ENCODE data around the gene MOGAT2. TPM values are rescaled to one million over a fixed set of nuclear protein-coding genes. Genes with fewer than 3 reads are reported as not detected.

The MOGAT2 gene
- total and polyA plus RNA-seq, 2 of the 13 experiments (the other 11 are each of a cell fraction or from before 2014, with no cell fraction given): 27.2 to 27.8 TPM

- Histone ChIP-seq H3K4me1 (ENCODE audit: insufficient read depth, low read length) (peaks cover 85% of the 10 kb centered on the region), H2AFZ (ENCODE audit: low read length) (peak overlapping the region; percentile 60), H3K36me3 (replicated peaks in 1 of 2; ENCODE audit: control insufficient read depth in 1 of 2, insufficient read depth in 2 of 2, low read length in 2 of 2) (no peaks in the 10 kb centered on the region; a peak in 1 of 5 replicates), H3K9ac (ENCODE audit: insufficient read depth, low read depth, low read length) (peak overlapping the region; percentile 67), H3K4me3 (replicated peaks in 1 of 3; ENCODE audit: insufficient read depth in 1 of 3, low read depth in 2 of 3, low read length in 3 of 3) (peak overlapping the region; percentile 61 to 76 (median 67)), H3K9me3 (ENCODE audit: low read length) (no peaks in the 10 kb centered on the region), H3K79me2 (ENCODE audit: insufficient read depth, low read length) (peaks cover 9% of the 10 kb centered on the region), H4K20me1 (ENCODE audit: insufficient read depth, low read length) (no peaks in the 10 kb centered on the region), H3K27ac (ENCODE audit: extremely low read length, insufficient read depth, low read length) (peak overlapping the region; percentile 79), H3K27me3 (ENCODE audit: control insufficient read depth in 1 of 2, insufficient read depth in 2 of 2, low read length in 2 of 2) (no peaks in the 10 kb centered on the region), H3K4me2 (ENCODE audit: low read depth, low read length) (peak overlapping the region; percentile 97)
- in situ Hi-C loops (cut with HindIII; ENCODE audit: extremely low pct_ligation_motif_present, low pct_unique_long_range_greater_than_20kb) (loop anchor here (5.0 kb wide), 2 partner anchors 48 to 148 kb away; partner anchors contain the start of gene DGAT2), intact Hi-C loops (cut with micrococcal nuclease; ENCODE audit: unreplicated experiment) (no loop called here)
- POLR2A ChIA-PET: interaction anchor here (0.6 to 5.6 kb wide), 19 partner anchors 11 to 971 kb away, joined by 3 to 69 read pairs (median 4); partner anchors contain the start of gene DGAT2
- CTCF ChIA-PET (ENCODE audit: low intra/inter-chr PET ratio, low total read pairs): no interaction called here
- TSS peak; percentile 81 for BruUV-seq (replicated peaks)
- DNase-seq (ENCODE audit: low spot score) (peak; percentile 73), ATAC-seq (peak; percentile 85), FAIRE-seq (peak; percentile 80)
- WGBS (ENCODE audit: low lambda C conversion rate): 2% methylated on average over 12 of the region's 14 CpGs
- TF ChIP-seq ZNF788 (CRISPR knock-in tag; IDR thresholded peaks at IDR 0.05; ENCODE audit: borderline replicate concordance): no peak
- no peak for TF ChIP-seq NFAT5 (CRISPR knock-in tag; IDR thresholded peaks at IDR 0.05)
- 0 out of 2 replicates have a peak, but pooled peaks have one; percentile 50 for TF ChIP-seq NAIF1 (CRISPR knock-in tag; IDR thresholded peaks at IDR 0.05; ENCODE audit: borderline replicate concordance)
- TF ChIP-seq HNRNPLL (IDR thresholded peaks at IDR 0.05; ENCODE audit: low read depth, low read length, poor library complexity, severe bottlenecking): no peak
- no peak for TF ChIP-seq NR1H2 (CRISPR knock-in tag; IDR thresholded peaks at IDR 0.05; ENCODE audit: borderline replicate concordance, low read depth)
- peak; percentile 83 for TF ChIP-seq KAT8 (CRISPR knock-in tag; IDR thresholded peaks at IDR 0.05)
- TF ChIP-seq ZIK1 (CRISPR knock-in tag; IDR thresholded peaks at IDR 0.05; ENCODE audit: borderline replicate concordance, low read depth): no peak
- TF ChIP-seq AGO2 (optimal IDR thresholded peaks at IDR 0.05; ENCODE audit: low read depth, low read length): no peak
- TF ChIP-seq ZNF543 (CRISPR knock-in tag; IDR thresholded peaks at IDR 0.05): 0 out of 2 replicates have a peak, but pooled peaks have one; percentile 10
- TF ChIP-seq ZHX1 (CRISPR knock-in tag; IDR thresholded peaks at IDR 0.05; ENCODE audit: low read depth): no peak
- TF ChIP-seq TFAP4 (IDR thresholded peaks at IDR 0.05; ENCODE audit: borderline replicate concordance, low read depth): peak; percentile 30; the same call in 1 of the 2 replicates
- peak; percentile 71 for TF ChIP-seq PHF20 (CRISPR knock-in tag; IDR thresholded peaks at IDR 0.05)
- TF ChIP-seq ZNF562 (CRISPR knock-in tag; IDR thresholded peaks at IDR 0.05; ENCODE audit: borderline replicate concordance): no peak
Observed at GRCh38 chr11:75719340-75720239, 2.0 kb downstream of the MOGAT2 start.
